ENCODE data around the gene OR12D2.
"Not testable (repeated sequence)": the region's sequence is repeated elsewhere in the genome, so short reads cannot be mapped to it uniquely, and the experiment has no call there.

The OR12D2 gene, protein sequence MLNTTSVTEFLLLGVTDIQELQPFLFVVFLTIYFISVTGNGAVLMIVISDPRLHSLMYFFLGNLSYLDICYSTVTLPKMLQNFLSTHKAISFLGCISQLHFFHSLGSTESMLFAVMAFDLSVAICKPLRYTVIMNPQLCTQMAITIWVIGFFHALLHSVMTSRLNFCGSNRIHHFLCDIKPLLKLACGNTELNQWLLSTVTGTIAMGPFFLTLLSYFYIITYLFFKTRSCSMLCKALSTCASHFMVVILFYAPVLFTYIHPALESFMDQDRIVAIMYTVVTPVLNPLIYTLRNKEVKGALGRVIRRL

GRCh38 chr6:29395331-29395730, at the start of gene OR12D2:
TSS of gene OR12D2 (plus strand) at chr6:29395631. CDS start at chr6:29396700, 1,069 bp downstream.
- Histone ChIP-seq H3K36me3 (ENCODE audit: insufficient read depth, low read length) (no peaks in the 10 kb centered on the region), H3K4me3 (ENCODE audit: low read depth in 1 of 2, low read length in 2 of 2) (no peak within 1 kb of the TSS), H3K4me1 (ENCODE audit: insufficient read depth, low read length) (no peaks in the 10 kb centered on the region), H3K9ac (ENCODE audit: low read length) (no peak within 1 kb of the TSS), H3K9me3 (ENCODE audit: low read length) (no peaks in the 10 kb centered on the region), H3K27me3 (ENCODE audit: control insufficient read depth in 1 of 2, insufficient read depth in 2 of 2, low read length in 2 of 2) (no peaks in the 10 kb centered on the region), H3K27ac (ENCODE audit: low read depth, low read length) (no peak within 1 kb of the TSS)

GRCh38 chr6:29349348-29349747, 46.1 kb upstream of the OR12D2 start:
- not testable (repeated sequence) for H3K4me1 ChIP-seq (ENCODE audit: insufficient read depth, low read length); H3K27me3 ChIP-seq (ENCODE audit: control insufficient read depth in 1 of 2, insufficient read depth in 2 of 2, low read length in 2 of 2); H3K9ac ChIP-seq (ENCODE audit: low read length); H3K27ac ChIP-seq (ENCODE audit: low read depth, low read length); H3K4me3 ChIP-seq (ENCODE audit: low read depth in 1 of 2, low read length in 2 of 2); H3K36me3 ChIP-seq (ENCODE audit: insufficient read depth, low read length); H3K9me3 ChIP-seq (ENCODE audit: low read length)

DNA sequence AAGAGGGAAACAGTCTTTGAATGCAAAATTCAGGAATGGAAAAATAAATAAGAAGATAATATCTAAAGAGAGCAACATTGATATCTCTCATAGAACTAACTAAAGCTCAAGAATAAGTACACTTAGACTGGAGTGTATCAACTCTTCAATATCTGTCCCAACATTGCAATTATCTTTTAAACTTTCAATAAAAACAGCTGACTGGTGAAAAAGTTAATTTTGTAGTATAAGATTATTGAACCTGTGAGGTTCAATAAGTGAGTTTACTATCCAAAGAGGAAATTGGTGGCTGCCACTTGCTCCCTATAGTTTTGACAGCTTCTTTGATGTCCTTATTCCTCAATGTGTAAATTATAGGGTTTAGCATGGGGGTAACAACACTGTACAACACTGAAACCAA, 40.5 kb upstream of the OR12D2 start:
- Histone ChIP-seq H3K27ac (ENCODE audit: low read depth, low read length) (no peak overlapping the region), H3K36me3 (ENCODE audit: insufficient read depth, low read length) (no peaks in the 10 kb centered on the region), H3K4me1 (ENCODE audit: insufficient read depth, low read length) (no peaks in the 10 kb centered on the region), H3K9me3 (ENCODE audit: low read length) (no peaks in the 10 kb centered on the region), H3K27me3 (ENCODE audit: control insufficient read depth in 1 of 2, insufficient read depth in 2 of 2, low read length in 2 of 2) (no peaks in the 10 kb centered on the region), H3K9ac (ENCODE audit: low read length) (no peak overlapping the region), H3K4me3 (ENCODE audit: low read depth in 1 of 2, low read length in 2 of 2) (no peak overlapping the region)

DNA sequence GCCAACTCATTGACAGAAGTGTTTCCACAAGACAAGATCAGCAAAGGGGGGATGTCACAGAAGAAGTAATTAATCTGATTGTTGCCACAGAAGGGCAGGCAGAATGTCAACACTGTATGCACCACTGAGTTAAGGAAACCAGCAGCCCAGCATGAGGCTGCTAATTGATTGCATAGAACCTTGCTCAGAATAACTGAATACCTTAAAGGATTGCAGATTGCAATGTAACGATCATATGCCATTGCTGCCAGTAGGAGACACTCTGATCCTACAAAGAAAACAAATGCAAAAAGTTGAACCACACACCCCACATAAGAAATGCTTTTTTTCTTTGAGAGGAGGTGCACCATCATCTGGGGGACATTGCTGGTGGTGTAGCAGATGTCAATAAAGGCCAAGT, 39.8 kb upstream of the OR12D2 start:
- Histone ChIP-seq H3K9ac (ENCODE audit: low read length) (no peak overlapping the region), H3K36me3 (ENCODE audit: insufficient read depth, low read length) (no peaks in the 10 kb centered on the region), H3K4me1 (ENCODE audit: insufficient read depth, low read length) (no peaks in the 10 kb centered on the region), H3K27ac (ENCODE audit: low read depth, low read length) (no peak overlapping the region), H3K27me3 (ENCODE audit: control insufficient read depth in 1 of 2, insufficient read depth in 2 of 2, low read length in 2 of 2) (no peaks in the 10 kb centered on the region), H3K9me3 (ENCODE audit: low read length) (no peaks in the 10 kb centered on the region), H3K4me3 (ENCODE audit: low read depth in 1 of 2, low read length in 2 of 2) (no peak overlapping the region)

- Histone ChIP-seq H3K27ac (ENCODE audit: low read depth, low read length) (no peak within 1 kb of the TSS), H3K27me3 (ENCODE audit: control insufficient read depth in 1 of 2, insufficient read depth in 2 of 2, low read length in 2 of 2) (no peaks in the 10 kb centered on the region), H3K4me1 (ENCODE audit: insufficient read depth, low read length) (no peaks in the 10 kb centered on the region)
These were observed 26.7 kb upstream of the OR12D2 start, which contains the start of gene OR5V1 for GRCh38 chr6:29368765-29369164. TSS of gene OR5V1 (minus strand) at chr6:29368865. CDS start at chr6:29356195, 12,670 bp downstream.

DNA sequence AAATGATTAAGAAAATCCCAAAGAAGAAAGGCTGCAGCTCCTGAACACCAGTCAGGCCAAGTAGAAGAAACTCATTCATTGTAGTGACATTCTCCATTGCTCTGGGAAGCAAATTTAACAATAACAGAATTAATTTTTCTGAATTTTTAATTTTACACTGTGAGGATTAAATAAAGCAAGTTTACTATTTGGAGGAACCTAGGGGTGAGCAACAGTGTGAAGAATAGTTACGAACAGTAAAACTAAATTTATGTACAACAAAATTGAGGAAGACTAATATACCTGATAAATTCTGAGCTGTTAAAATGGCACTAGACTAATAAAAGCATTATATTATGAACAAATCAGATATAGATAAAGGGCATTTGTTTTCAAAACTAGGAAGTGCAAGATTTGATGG, 20.2 kb upstream of the OR12D2 start, which contains the start of gene OR12D3:
Gene OR12D3 (minus strand): TSS at position 101 of the 400 bp plus-strand sequence. CDS start 4 bp downstream, at position 97.
- H3K27me3 ChIP-seq (ENCODE audit: control insufficient read depth in 1 of 2, insufficient read depth in 2 of 2, low read length in 2 of 2) = no peaks in the 10 kb centered on the region
- H3K27ac ChIP-seq (ENCODE audit: low read depth, low read length) = no peak within 1 kb of the TSS
- no peak within 1 kb of the TSS for H3K4me3 ChIP-seq (ENCODE audit: low read depth in 1 of 2, low read length in 2 of 2)
- no peaks in the 10 kb centered on the region for H3K4me1 ChIP-seq (ENCODE audit: insufficient read depth, low read length)
- no peaks in the 10 kb centered on the region for H3K36me3 ChIP-seq (ENCODE audit: insufficient read depth, low read length)
- no peaks in the 10 kb centered on the region for H3K9me3 ChIP-seq (ENCODE audit: low read length)
- no peak within 1 kb of the TSS for H3K9ac ChIP-seq (ENCODE audit: low read length)

More at GRCh38 chr6:29368765-29369164, 26.7 kb upstream of the OR12D2 start, which contains the start of gene OR5V1:
- Histone ChIP-seq H3K36me3 (ENCODE audit: insufficient read depth, low read length) (no peaks in the 10 kb centered on the region), H3K4me3 (ENCODE audit: low read depth in 1 of 2, low read length in 2 of 2) (no peak within 1 kb of the TSS), H3K9me3 (ENCODE audit: low read length) (no peaks in the 10 kb centered on the region), H3K9ac (ENCODE audit: low read length) (no peak within 1 kb of the TSS)

- Histone ChIP-seq H3K9me3 (ENCODE audit: low read length) (no peaks in the 10 kb centered on the region), H3K4me3 (ENCODE audit: low read depth in 1 of 2, low read length in 2 of 2) (no peak overlapping the region)
These were observed 19.4 kb upstream of the OR12D2 start for GRCh38 chr6:29376003-29376402.

GRCh38 chr6:29388533-29388932, 6.9 kb upstream of the OR12D2 start:
- no peak overlapping the region for H3K27ac ChIP-seq (ENCODE audit: low read depth, low read length)
- H3K27me3 ChIP-seq (ENCODE audit: control insufficient read depth in 1 of 2, insufficient read depth in 2 of 2, low read length in 2 of 2) = no peaks in the 10 kb centered on the region
- H3K9me3 ChIP-seq (ENCODE audit: low read length) = no peaks in the 10 kb centered on the region
- no peaks in the 10 kb centered on the region for H3K4me1 ChIP-seq (ENCODE audit: insufficient read depth, low read length)
- H3K36me3 ChIP-seq (ENCODE audit: insufficient read depth, low read length) = no peaks in the 10 kb centered on the region
- no peak overlapping the region for H3K9ac ChIP-seq (ENCODE audit: low read length)
- H3K4me3 ChIP-seq (ENCODE audit: low read depth in 1 of 2, low read length in 2 of 2) = no peak overlapping the region

More at GRCh38 chr6:29376003-29376402, 19.4 kb upstream of the OR12D2 start:
- H3K36me3 ChIP-seq (ENCODE audit: insufficient read depth, low read length) = no peaks in the 10 kb centered on the region
- no peak overlapping the region for H3K9ac ChIP-seq (ENCODE audit: low read length)
- no peak overlapping the region for H3K27ac ChIP-seq (ENCODE audit: low read depth, low read length)
- no peaks in the 10 kb centered on the region for H3K4me1 ChIP-seq (ENCODE audit: insufficient read depth, low read length)
- no peaks in the 10 kb centered on the region for H3K27me3 ChIP-seq (ENCODE audit: control insufficient read depth in 1 of 2, insufficient read depth in 2 of 2, low read length in 2 of 2)

GRCh38 chr6:29399525-29399924, 4.1 kb downstream of the OR12D2 start:
- no peaks in the 10 kb centered on the region for H3K36me3 ChIP-seq (ENCODE audit: insufficient read depth, low read length)
- no peak overlapping the region for H3K27ac ChIP-seq (ENCODE audit: low read depth, low read length)
- no peaks in the 10 kb centered on the region for H3K9me3 ChIP-seq (ENCODE audit: low read length)
- no peaks in the 10 kb centered on the region for H3K27me3 ChIP-seq (ENCODE audit: control insufficient read depth in 1 of 2, insufficient read depth in 2 of 2, low read length in 2 of 2)
- no peak overlapping the region for H3K9ac ChIP-seq (ENCODE audit: low read length)
- H3K4me3 ChIP-seq (ENCODE audit: low read depth in 1 of 2, low read length in 2 of 2) = no peak overlapping the region
- no peaks in the 10 kb centered on the region for H3K4me1 ChIP-seq (ENCODE audit: insufficient read depth, low read length)

DNA sequence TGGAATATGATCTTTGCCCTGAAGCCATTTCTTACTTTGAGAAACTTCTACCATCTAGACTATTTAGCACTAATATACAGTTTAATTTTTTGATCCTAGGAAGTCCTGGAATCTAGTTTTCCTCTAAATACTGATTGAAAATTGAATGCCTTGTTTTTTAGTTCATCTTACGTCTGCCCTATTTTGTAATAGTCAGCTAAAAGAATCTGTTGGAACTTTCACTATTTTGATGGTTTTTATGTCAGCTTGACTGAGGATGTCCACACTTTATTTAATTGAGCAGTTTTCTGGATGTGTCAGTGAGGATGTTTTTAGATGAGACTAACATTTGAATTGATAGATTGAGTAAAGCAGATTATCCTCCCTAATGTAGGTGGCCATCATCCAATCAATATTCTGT, 8.4 kb downstream of the OR12D2 start:
- H3K27ac ChIP-seq (ENCODE audit: low read depth, low read length) = no peak overlapping the region
- no peaks in the 10 kb centered on the region for H3K4me1 ChIP-seq (ENCODE audit: insufficient read depth, low read length)
- no peak overlapping the region for H3K4me3 ChIP-seq (ENCODE audit: low read depth in 1 of 2, low read length in 2 of 2)
- H3K27me3 ChIP-seq (ENCODE audit: control insufficient read depth in 1 of 2, insufficient read depth in 2 of 2, low read length in 2 of 2) = no peaks in the 10 kb centered on the region
- H3K9me3 ChIP-seq (ENCODE audit: low read length) = no peaks in the 10 kb centered on the region
- no peaks in the 10 kb centered on the region for H3K36me3 ChIP-seq (ENCODE audit: insufficient read depth, low read length)
- H3K9ac ChIP-seq (ENCODE audit: low read length) = no peak overlapping the region

- H3K4me1 ChIP-seq (ENCODE audit: insufficient read depth, low read length) = no peaks in the 10 kb centered on the region
- H3K36me3 ChIP-seq (ENCODE audit: insufficient read depth, low read length) = no peaks in the 10 kb centered on the region
- no peak within 1 kb of the TSS for H3K9ac ChIP-seq (ENCODE audit: low read length)
- H3K4me3 ChIP-seq (ENCODE audit: low read depth in 1 of 2, low read length in 2 of 2) = no peak within 1 kb of the TSS
- H3K27ac ChIP-seq (ENCODE audit: low read depth, low read length) = no peak within 1 kb of the TSS
- no peaks in the 10 kb centered on the region for H3K27me3 ChIP-seq (ENCODE audit: control insufficient read depth in 1 of 2, insufficient read depth in 2 of 2, low read length in 2 of 2)
- no peaks in the 10 kb centered on the region for H3K9me3 ChIP-seq (ENCODE audit: low read length)
These were observed 19.2 kb downstream of the OR12D2 start, which contains the start of gene OR12D1 for GRCh38 chr6:29414588-29414987. TSS of gene OR12D1 (plus strand) at chr6:29414928.

GRCh38 chr6:29419516-29419915, 24.1 kb downstream of the OR12D2 start:
- no peaks in the 10 kb centered on the region for H3K27me3 ChIP-seq (ENCODE audit: control insufficient read depth in 1 of 2, insufficient read depth in 2 of 2, low read length in 2 of 2)
- no peak overlapping the region for H3K27ac ChIP-seq (ENCODE audit: low read depth, low read length)
- no peak overlapping the region for H3K9ac ChIP-seq (ENCODE audit: low read length)
- no peaks in the 10 kb centered on the region for H3K36me3 ChIP-seq (ENCODE audit: insufficient read depth, low read length)
- H3K4me3 ChIP-seq (ENCODE audit: low read depth in 1 of 2, low read length in 2 of 2) = no peak overlapping the region
- no peaks in the 10 kb centered on the region for H3K9me3 ChIP-seq (ENCODE audit: low read length)
- H3K4me1 ChIP-seq (ENCODE audit: insufficient read depth, low read length) = no peaks in the 10 kb centered on the region
